Chondrocyte (in vitro differentiated cells): ENCODE data around the gene ACVR1B. TPM values are rescaled to one million over a fixed set of nuclear protein-coding genes. Genes with fewer than 3 reads are reported as not detected.

ENCODE experiments used
- DNase-seq: peaks from one replicate; pipeline ENCODE4 v3.0.0; 2021; ENCODE audit warnings: mixed read lengths, low spot score
- H3K27ac Mint-ChIP-seq: one replicate; pipeline ENCODE4 v1.8.0; 2021; ENCODE audit warnings: mild to moderate bottlenecking, moderate library complexity, mixed read lengths; ENCODE audit not compliant: unreplicated experiment
- H3K27me3 Mint-ChIP-seq: 2 replicates; pipeline ENCODE4 v1.8.0; 2021; ENCODE audit warnings: low read depth, mixed read lengths
- H3K36me3 Mint-ChIP-seq: 2 replicates; pipeline ENCODE4 v1.8.0; 2021; ENCODE audit warnings: low read depth, mixed read lengths
- H3K4me1 Mint-ChIP-seq: 2 replicates; pipeline ENCODE4 v1.8.0; 2021; ENCODE audit warnings: low read depth, mild to moderate bottlenecking, mixed read lengths
- H3K4me3 Mint-ChIP-seq: one replicate; pipeline ENCODE4 v1.8.0; 2021; ENCODE audit warnings: mild to moderate bottlenecking, moderate library complexity, mixed read lengths; ENCODE audit not compliant: unreplicated experiment
- H3K9me3 Mint-ChIP-seq: 2 replicates; pipeline ENCODE4 v1.8.0; 2021; ENCODE audit warnings: low read depth, mixed read lengths
- total RNA-seq: library from RNA; stranded (reverse); gene quantifications from 3 replicates; pipeline ENCODE4 v1.2.1, GENCODE V29; 2021
- TF ChIP-seq, protein P1 (sequence below): fragments of 200-600 bp; sonication (generic); IDR thresholded peaks from 2 replicates; pipeline ENCODE4 v1.5.0; 2021; ENCODE audit warnings: antibody characterized with exemption, mild to moderate bottlenecking, moderate library complexity

ACVR1B gene
- total RNA-seq, 1 donor from 2014 or later = 10.6 TPM

GRCh38 chr12:51906430-51907082 lies 44.9 kb upstream of the ACVR1B start:
- TF ChIP-seq, protein P1, sequence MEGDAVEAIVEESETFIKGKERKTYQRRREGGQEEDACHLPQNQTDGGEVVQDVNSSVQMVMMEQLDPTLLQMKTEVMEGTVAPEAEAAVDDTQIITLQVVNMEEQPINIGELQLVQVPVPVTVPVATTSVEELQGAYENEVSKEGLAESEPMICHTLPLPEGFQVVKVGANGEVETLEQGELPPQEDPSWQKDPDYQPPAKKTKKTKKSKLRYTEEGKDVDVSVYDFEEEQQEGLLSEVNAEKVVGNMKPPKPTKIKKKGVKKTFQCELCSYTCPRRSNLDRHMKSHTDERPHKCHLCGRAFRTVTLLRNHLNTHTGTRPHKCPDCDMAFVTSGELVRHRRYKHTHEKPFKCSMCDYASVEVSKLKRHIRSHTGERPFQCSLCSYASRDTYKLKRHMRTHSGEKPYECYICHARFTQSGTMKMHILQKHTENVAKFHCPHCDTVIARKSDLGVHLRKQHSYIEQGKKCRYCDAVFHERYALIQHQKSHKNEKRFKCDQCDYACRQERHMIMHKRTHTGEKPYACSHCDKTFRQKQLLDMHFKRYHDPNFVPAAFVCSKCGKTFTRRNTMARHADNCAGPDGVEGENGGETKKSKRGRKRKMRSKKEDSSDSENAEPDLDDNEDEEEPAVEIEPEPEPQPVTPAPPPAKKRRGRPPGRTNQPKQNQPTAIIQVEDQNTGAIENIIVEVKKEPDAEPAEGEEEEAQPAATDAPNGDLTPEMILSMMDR = no peak
- Mint-ChIP-seq H3K27ac (no peak overlapping the region), H3K36me3 (no peaks in the 10 kb centered on the region), H3K27me3 (peaks cover 1% of the 10 kb centered on the region), H3K4me3 (no peak overlapping the region), H3K4me1 (peaks cover 6% of the 10 kb centered on the region), H3K9me3 (no peaks in the 10 kb centered on the region)
- DNase-seq = no peak

DNA sequence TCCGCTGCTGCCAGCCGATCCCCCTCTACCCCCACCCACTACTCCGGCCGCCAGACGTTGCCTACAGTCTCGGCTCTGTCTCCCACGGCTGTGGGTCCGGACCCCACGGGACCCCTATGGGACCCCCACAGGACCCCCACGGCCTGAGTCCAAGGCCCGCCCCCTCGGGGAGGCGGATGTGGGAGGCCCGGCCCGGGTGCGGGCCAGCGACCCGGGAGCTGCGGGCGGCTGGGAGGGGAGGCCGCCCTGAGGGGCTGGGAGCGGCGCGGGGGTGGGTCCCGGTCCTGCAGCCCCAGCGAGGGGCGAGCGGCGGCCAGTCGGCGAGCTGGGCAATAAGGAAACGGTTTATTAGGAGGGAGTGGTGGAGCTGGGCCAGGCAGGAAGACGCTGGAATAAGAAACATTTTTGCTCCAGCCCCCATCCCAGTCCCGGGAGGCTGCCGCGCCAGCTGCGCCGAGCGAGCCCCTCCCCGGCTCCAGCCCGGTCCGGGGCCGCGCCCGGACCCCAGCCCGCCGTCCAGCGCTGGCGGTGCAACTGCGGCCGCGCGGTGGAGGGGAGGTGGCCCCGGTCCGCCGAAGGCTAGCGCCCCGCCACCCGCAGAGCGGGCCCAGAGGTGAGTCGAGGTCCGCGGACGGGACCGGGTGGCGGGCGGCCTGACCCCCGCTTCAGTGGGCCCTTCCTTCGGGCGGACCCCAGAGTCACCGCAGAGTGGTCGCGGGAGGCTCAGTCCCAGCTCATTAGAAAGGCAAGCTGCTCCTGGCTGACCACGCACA lies 44.2 kb upstream of the ACVR1B start, which contains the start of gene ACVRL1:
ACVRL1 (plus strand) TSS at position 422 of the 773 bp plus-strand sequence. CDS start 4,971 bp downstream, outside the sequence.
- Mint-ChIP-seq H3K36me3 (no peaks in the 10 kb centered on the region), H3K4me3 (no peak within 1 kb of the TSS), H3K9me3 (no peaks in the 10 kb centered on the region), H3K4me1 (peaks cover 12% of the 10 kb centered on the region), H3K27me3 (peaks cover 1% of the 10 kb centered on the region), H3K27ac (no peak within 1 kb of the TSS)
- TF ChIP-seq, protein P1 = no peak
- no peak for DNase-seq

DNA sequence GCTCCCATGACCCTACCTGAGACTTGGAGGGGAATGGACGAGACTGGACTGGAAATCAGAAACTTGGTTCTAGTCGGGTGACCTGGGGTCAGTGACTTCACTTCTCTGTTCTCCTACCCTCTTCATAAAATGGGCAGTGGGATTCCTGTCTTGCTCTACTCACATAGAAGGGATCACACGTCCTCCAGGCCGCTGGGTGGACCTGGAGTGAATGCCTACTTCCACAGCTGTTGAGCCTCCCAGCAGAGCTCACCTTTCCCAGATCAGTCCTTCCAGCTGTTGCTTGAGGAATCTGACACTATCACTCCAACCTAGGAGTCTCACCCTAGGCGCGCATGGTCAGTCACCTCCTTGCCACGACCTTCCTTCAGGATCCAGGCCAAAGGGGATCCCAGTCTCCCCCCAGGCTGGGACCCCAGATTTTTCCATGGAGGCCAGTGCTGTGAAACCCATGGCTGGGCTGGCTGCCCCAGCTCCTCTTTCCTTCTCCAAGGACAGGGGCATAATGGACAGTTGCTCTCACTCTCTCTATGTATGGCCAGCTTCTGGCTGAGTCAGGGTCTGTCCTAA lies 43.6 kb upstream of the ACVR1B start:
- TF ChIP-seq, protein P1 = no peak
- Mint-ChIP-seq H3K27me3 (peaks cover 1% of the 10 kb centered on the region), H3K4me1 (peaks cover 12% of the 10 kb centered on the region), H3K36me3 (no peaks in the 10 kb centered on the region), H3K27ac (no peak overlapping the region), H3K4me3 (no peak overlapping the region), H3K9me3 (no peaks in the 10 kb centered on the region)
- no peak for DNase-seq

DNA sequence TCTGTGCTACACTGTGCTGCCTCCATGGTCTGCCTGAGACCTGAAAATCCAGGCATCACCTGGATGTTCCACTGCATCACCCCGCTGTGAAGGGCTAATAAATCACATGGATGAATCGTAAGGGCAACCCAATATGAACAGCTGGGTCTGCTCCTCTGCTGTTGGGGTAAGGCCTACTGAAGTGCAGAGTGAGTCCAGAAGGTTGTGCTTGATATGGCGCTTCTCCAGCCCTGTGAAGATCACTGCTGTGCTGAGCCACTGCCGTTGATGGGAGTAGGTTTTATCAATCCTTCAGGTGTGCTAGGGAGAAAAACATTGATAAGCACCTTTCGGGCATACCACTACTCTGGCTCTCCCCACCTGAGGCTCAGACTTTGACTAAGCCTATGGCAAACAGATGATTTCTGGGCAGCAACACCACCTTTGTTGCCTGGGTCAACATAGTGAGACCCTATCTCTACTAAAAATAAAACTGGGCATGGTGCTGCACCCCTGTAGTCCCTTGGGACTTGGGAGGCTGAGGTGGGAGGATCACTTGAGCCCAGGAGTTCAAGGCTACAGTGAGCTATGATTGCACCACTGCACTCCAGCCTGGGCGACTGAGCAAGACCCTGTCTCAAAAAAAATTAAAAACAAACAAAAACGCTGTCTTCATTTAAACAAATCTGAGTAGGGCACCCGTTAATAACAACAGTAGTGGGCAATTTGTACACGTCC lies 42.5 kb upstream of the ACVR1B start:
- Mint-ChIP-seq H3K4me3 (no peak overlapping the region), H3K36me3 (no peaks in the 10 kb centered on the region), H3K27ac (no peak overlapping the region), H3K27me3 (peaks cover 1% of the 10 kb centered on the region), H3K9me3 (no peaks in the 10 kb centered on the region), H3K4me1 (peaks cover 12% of the 10 kb centered on the region)
- TF ChIP-seq, protein P1 = no peak
- no peak for DNase-seq

DNA sequence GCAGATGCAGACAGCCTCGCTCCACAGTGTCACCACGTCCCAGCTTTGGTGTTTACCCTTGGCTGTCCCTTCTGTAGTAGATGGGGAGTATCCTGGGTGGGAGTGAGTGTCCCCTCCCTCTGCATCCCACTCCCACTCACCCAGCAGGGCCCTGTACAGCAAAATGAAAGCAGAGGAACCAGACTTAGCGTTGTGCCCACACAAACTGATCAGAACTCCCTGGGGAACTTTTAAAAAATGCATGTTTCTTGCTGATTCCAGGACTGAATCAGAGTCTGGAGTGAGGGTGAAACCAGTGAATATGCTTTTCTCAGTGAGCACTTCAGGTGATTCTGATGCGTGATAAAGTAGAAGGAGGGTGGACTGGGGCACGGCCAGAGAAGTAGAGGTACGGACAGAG lies 41.3 kb upstream of the ACVR1B start:
- Mint-ChIP-seq H3K36me3 (no peaks in the 10 kb centered on the region), H3K27me3 (peaks cover 1% of the 10 kb centered on the region), H3K4me3 (no peak overlapping the region), H3K4me1 (peaks cover 12% of the 10 kb centered on the region), H3K9me3 (no peaks in the 10 kb centered on the region), H3K27ac (no peak overlapping the region)
- DNase-seq = no peak
- TF ChIP-seq, protein P1 = no peak
